Stimulated activated naive CD8-positive, alpha-beta T cell treated with anti-CD3 and anti-CD28 coated beads, Interleukin-15, Interleukin-2, amounts not matched to agents 100 ng/mL and 50 ng/mL, for 24 hours (primary cell): Measurements from ENCODE around the gene NUDT16L1.

Experiments
- H3K27ac Mint-ChIP-seq: one replicate; pipeline ENCODE4 v1.8.0; 2021; ENCODE audit warnings: mild to moderate bottlenecking, mixed read lengths
- H3K27me3 Mint-ChIP-seq: one replicate; pipeline ENCODE4 v1.8.0; 2021; ENCODE audit warnings: mixed read lengths
- H3K36me3 Mint-ChIP-seq: one replicate; pipeline ENCODE4 v1.8.0; 2021; ENCODE audit warnings: low read depth, mixed read lengths
- H3K4me1 Mint-ChIP-seq: one replicate; pipeline ENCODE4 v1.8.0; 2021; ENCODE audit warnings: low read depth, mixed read lengths
- H3K4me3 Mint-ChIP-seq: one replicate; pipeline ENCODE4 v1.8.0; 2021; ENCODE audit warnings: mild to moderate bottlenecking, mixed read lengths
- H3K9me3 Mint-ChIP-seq: one replicate; pipeline ENCODE4 v1.8.0; 2021; ENCODE audit warnings: mixed read lengths

The NUDT16L1 gene

GRCh38 chr16:4675864-4676786 lies 17.2 kb upstream of the NUDT16L1 start:
- peak overlapping the region; percentile 99 for H3K27ac Mint-ChIP-seq
- H3K9me3 Mint-ChIP-seq, result no peaks in the 10 kb centered on the region
- no peaks in the 10 kb centered on the region for H3K27me3 Mint-ChIP-seq
- peak overlapping the region; percentile 75 for H3K4me3 Mint-ChIP-seq
- peaks cover 12% of the 10 kb centered on the region for H3K36me3 Mint-ChIP-seq
- peaks cover 36% of the 10 kb centered on the region for H3K4me1 Mint-ChIP-seq

- Mint-ChIP-seq H3K9me3 (no peaks in the 10 kb centered on the region), H3K27me3 (no peaks in the 10 kb centered on the region), H3K4me3 (peak overlapping the region; percentile 75), H3K27ac (peak overlapping the region; percentile 99), H3K4me1 (peaks cover 40% of the 10 kb centered on the region), H3K36me3 (peaks cover 12% of the 10 kb centered on the region)
Measured at GRCh38 chr16:4676831-4677230, 16.5 kb upstream of the NUDT16L1 start.

- no peaks in the 10 kb centered on the region for H3K9me3 Mint-ChIP-seq
- H3K27me3 Mint-ChIP-seq, result no peaks in the 10 kb centered on the region
- H3K36me3 Mint-ChIP-seq, result peaks cover 12% of the 10 kb centered on the region
- H3K4me3 Mint-ChIP-seq, result no peak overlapping the region
- H3K27ac Mint-ChIP-seq, result peak overlapping the region; percentile 99
- H3K4me1 Mint-ChIP-seq, result peaks cover 40% of the 10 kb centered on the region
Measured at GRCh38 chr16:4677390-4677789, 16.0 kb upstream of the NUDT16L1 start.

GRCh38 chr16:4677994-4678393 lies 15.4 kb upstream of the NUDT16L1 start:
- Mint-ChIP-seq H3K4me1 (peaks cover 43% of the 10 kb centered on the region), H3K27me3 (no peaks in the 10 kb centered on the region), H3K36me3 (peaks cover 12% of the 10 kb centered on the region), H3K4me3 (no peak overlapping the region), H3K9me3 (no peaks in the 10 kb centered on the region), H3K27ac (peak overlapping the region; percentile 90)

- Mint-ChIP-seq H3K9me3 (no peaks in the 10 kb centered on the region), H3K4me3 (no peak overlapping the region), H3K27me3 (no peaks in the 10 kb centered on the region), H3K36me3 (peaks cover 10% of the 10 kb centered on the region), H3K27ac (peak overlapping the region; percentile 90), H3K4me1 (peaks cover 45% of the 10 kb centered on the region)
Measured at GRCh38 chr16:4678596-4678995, 14.8 kb upstream of the NUDT16L1 start.

- peaks cover 45% of the 10 kb centered on the region for H3K4me1 Mint-ChIP-seq
- H3K4me3 Mint-ChIP-seq, result no peak overlapping the region
- H3K9me3 Mint-ChIP-seq, result no peaks in the 10 kb centered on the region
- H3K27ac Mint-ChIP-seq, result peak overlapping the region; percentile 90
- H3K36me3 Mint-ChIP-seq, result peaks cover 7% of the 10 kb centered on the region
- H3K27me3 Mint-ChIP-seq, result no peaks in the 10 kb centered on the region
Measured at GRCh38 chr16:4679156-4679849, 14.1 kb upstream of the NUDT16L1 start.

- Mint-ChIP-seq H3K4me3 (no peak overlapping the region), H3K36me3 (peaks cover 11% of the 10 kb centered on the region), H3K27me3 (no peaks in the 10 kb centered on the region), H3K9me3 (no peaks in the 10 kb centered on the region), H3K27ac (no peak overlapping the region), H3K4me1 (peaks cover 45% of the 10 kb centered on the region)
Measured at GRCh38 chr16:4679850-4680636, 13.3 kb upstream of the NUDT16L1 start.

GRCh38 chr16:4680673-4681470 lies 12.5 kb upstream of the NUDT16L1 start:
- Mint-ChIP-seq H3K36me3 (peaks cover 13% of the 10 kb centered on the region), H3K4me3 (no peak overlapping the region), H3K27me3 (no peaks in the 10 kb centered on the region), H3K4me1 (peaks cover 39% of the 10 kb centered on the region), H3K27ac (peak overlapping the region; percentile 26), H3K9me3 (no peaks in the 10 kb centered on the region)

- Mint-ChIP-seq H3K9me3 (no peaks in the 10 kb centered on the region), H3K27ac (no peak overlapping the region), H3K27me3 (no peaks in the 10 kb centered on the region), H3K36me3 (peaks cover 13% of the 10 kb centered on the region), H3K4me3 (no peak overlapping the region), H3K4me1 (peaks cover 31% of the 10 kb centered on the region)
Measured at GRCh38 chr16:4681471-4682083, 11.8 kb upstream of the NUDT16L1 start.

GRCh38 chr16:4682084-4682591 lies 11.2 kb upstream of the NUDT16L1 start:
- H3K9me3 Mint-ChIP-seq, result no peaks in the 10 kb centered on the region
- peaks cover 26% of the 10 kb centered on the region for H3K4me1 Mint-ChIP-seq
- H3K27ac Mint-ChIP-seq, result no peak overlapping the region
- no peak overlapping the region for H3K4me3 Mint-ChIP-seq
- H3K27me3 Mint-ChIP-seq, result no peaks in the 10 kb centered on the region
- H3K36me3 Mint-ChIP-seq, result peaks cover 13% of the 10 kb centered on the region

GRCh38 chr16:4682616-4683254 lies 10.6 kb upstream of the NUDT16L1 start:
- no peak overlapping the region for H3K27ac Mint-ChIP-seq

GRCh38 chr16:4683255-4684057 lies 9.9 kb upstream of the NUDT16L1 start:
- Mint-ChIP-seq H3K27me3 (no peaks in the 10 kb centered on the region), H3K4me1 (peaks cover 15% of the 10 kb centered on the region)

More at GRCh38 chr16:4682616-4683254, 10.6 kb upstream of the NUDT16L1 start:
- no peak overlapping the region for H3K4me3 Mint-ChIP-seq
- H3K27me3 Mint-ChIP-seq, result no peaks in the 10 kb centered on the region
- H3K4me1 Mint-ChIP-seq, result peaks cover 23% of the 10 kb centered on the region
- peaks cover 13% of the 10 kb centered on the region for H3K36me3 Mint-ChIP-seq
- H3K9me3 Mint-ChIP-seq, result no peaks in the 10 kb centered on the region

More at GRCh38 chr16:4683255-4684057, 9.9 kb upstream of the NUDT16L1 start:
- Mint-ChIP-seq H3K27ac (no peak overlapping the region), H3K36me3 (peaks cover 6% of the 10 kb centered on the region), H3K4me3 (no peak overlapping the region), H3K9me3 (no peaks in the 10 kb centered on the region)
